Transverse colon (tissue), 4 donors: Measurements from ENCODE around the gene PIRT.

Experiments
- POLR2A ChIP-seq: fragments of 450-650 bp; IDR thresholded peaks from one replicate; pipeline ENCODE4 v1.6.1; 2016; ENCODE audit warnings: antibody characterized with exemption, mild to moderate bottlenecking, moderate library complexity
- POLR2AphosphoS5 ChIP-seq, 3 donors: sonication (generic); formaldehyde crosslinking; IDR thresholded peaks; one replicate each; pipeline ENCODE4 v1.6.1; 2016; ENCODE audit warnings: antibody characterized with exemption in 3 of 3
- TF ChIP-seq, protein P1 (sequence below), 5 experiments: fragments of 200-600 bp in 3 of 5; fragments of 450-650 bp in 2 of 5; sonication (generic) in 3 of 5; IDR thresholded peaks; 1 replicate in 2 of 5; 2 replicates in 3 of 5; pipeline ENCODE4 v1.5.1; 2016 to 2017; ENCODE audit warnings: antibody characterized with exemption in 5 of 5, inconsistent platforms in 3 of 5, mild to moderate bottlenecking in 2 of 5, moderate library complexity in 1 of 5

- TF ChIP-seq, protein P1, sequence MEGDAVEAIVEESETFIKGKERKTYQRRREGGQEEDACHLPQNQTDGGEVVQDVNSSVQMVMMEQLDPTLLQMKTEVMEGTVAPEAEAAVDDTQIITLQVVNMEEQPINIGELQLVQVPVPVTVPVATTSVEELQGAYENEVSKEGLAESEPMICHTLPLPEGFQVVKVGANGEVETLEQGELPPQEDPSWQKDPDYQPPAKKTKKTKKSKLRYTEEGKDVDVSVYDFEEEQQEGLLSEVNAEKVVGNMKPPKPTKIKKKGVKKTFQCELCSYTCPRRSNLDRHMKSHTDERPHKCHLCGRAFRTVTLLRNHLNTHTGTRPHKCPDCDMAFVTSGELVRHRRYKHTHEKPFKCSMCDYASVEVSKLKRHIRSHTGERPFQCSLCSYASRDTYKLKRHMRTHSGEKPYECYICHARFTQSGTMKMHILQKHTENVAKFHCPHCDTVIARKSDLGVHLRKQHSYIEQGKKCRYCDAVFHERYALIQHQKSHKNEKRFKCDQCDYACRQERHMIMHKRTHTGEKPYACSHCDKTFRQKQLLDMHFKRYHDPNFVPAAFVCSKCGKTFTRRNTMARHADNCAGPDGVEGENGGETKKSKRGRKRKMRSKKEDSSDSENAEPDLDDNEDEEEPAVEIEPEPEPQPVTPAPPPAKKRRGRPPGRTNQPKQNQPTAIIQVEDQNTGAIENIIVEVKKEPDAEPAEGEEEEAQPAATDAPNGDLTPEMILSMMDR (IDR thresholded peaks at IDR 0.05) = no peak
- TF ChIP-seq POLR2A (no peak), POLR2AphosphoS5 (IDR thresholded peaks at IDR 0.05) (no peak)
Measured at GRCh38 chr17:10838682-10839081, 795 bp upstream of the PIRT start.
